ENCODE measurements around the gene PHOSPHO2. TPM values are rescaled to one million over a fixed set of nuclear protein-coding genes. Genes with fewer than 3 reads are reported as not detected.

PHOSPHO2 gene
- total and polyA plus RNA-seq, 9 of the 15 experiments (the other 6 are each of a cell fraction or from before 2014, with no cell fraction given), result 7.8 to 19.1 (median 11.7) TPM

GRCh38 chr2:169711751-169712509 is 17.7 kb downstream of the PHOSPHO2 start (continued):
- TF ChIP-seq CREB1 (IDR thresholded peaks at IDR 0.05), result peak; percentile 4; the same call in 1 of the 2 replicates
- TF ChIP-seq CREB1 (CRISPR knock-in tag; IDR thresholded peaks at IDR 0.05), result no peak
- TF ChIP-seq NUFIP1 (IDR thresholded peaks at IDR 0.05; ENCODE audit: partially characterized antibody), result peak; percentile 96
- TF ChIP-seq ZNF217 (CRISPR knock-in tag; IDR thresholded peaks at IDR 0.05), result no peak
- TF ChIP-seq NR2C2 (CRISPR knock-in tag; IDR thresholded peaks at IDR 0.05), result no peak
- peak; percentile 83 for TF ChIP-seq NR2C2 (tag; IDR thresholded peaks at IDR 0.05)
- TF ChIP-seq KLF13 (tag; IDR thresholded peaks at IDR 0.05; ENCODE audit: borderline replicate concordance, low read depth), result peak; percentile 98
- no peak for TF ChIP-seq THAP12 (CRISPR knock-in tag; IDR thresholded peaks at IDR 0.05)
- no peak for TF ChIP-seq CBX2 (IDR thresholded peaks at IDR 0.05; ENCODE audit: insufficient read depth, low read length, poor library complexity, severe bottlenecking)
- TF ChIP-seq POLR2AphosphoS5 (IDR thresholded peaks at IDR 0.05; ENCODE audit: control insufficient read depth, insufficient read depth, low read depth, low read length), result no peak
- peak; percentile 100 for TF ChIP-seq ELF4 (CRISPR knock-in tag; IDR thresholded peaks at IDR 0.05)
- no peak for TF ChIP-seq SIN3A (IDR thresholded peaks at IDR 0.05; ENCODE audit: borderline replicate concordance in 2 of 2, control insufficient read depth in 1 of 2, low read depth in 2 of 2, low read length in 2 of 2)
- no peak for TF ChIP-seq ARID3A (IDR thresholded peaks at IDR 0.05; ENCODE audit: borderline replicate concordance, low read depth, low read length)
- TF ChIP-seq SMAD3 (CRISPR knock-in tag; conservative IDR thresholded peaks at IDR 0.05), result peak; percentile 99
- TF ChIP-seq HNRNPH1 (optimal IDR thresholded peaks at IDR 0.05; ENCODE audit: low read depth, low read length), result no peak
- TF ChIP-seq ZNF239 (CRISPR knock-in tag; IDR thresholded peaks at IDR 0.05), result peak; percentile 96
- no peak for TF ChIP-seq ZNF280A (IDR thresholded peaks at IDR 0.05; ENCODE audit: low read depth, partially characterized antibody)
- no peak for TF ChIP-seq ZNF232 (CRISPR knock-in tag; IDR thresholded peaks at IDR 0.05)
- TF ChIP-seq FOS (IDR thresholded peaks at IDR 0.05; ENCODE audit: extremely low read depth, insufficient read length), result no peak
- no peak; the same call in 1 of the 2 replicates for TF ChIP-seq GATA2 (CRISPR knock-in tag; IDR thresholded peaks at IDR 0.05)
- TF ChIP-seq ZNF449 (CRISPR knock-in tag; IDR thresholded peaks at IDR 0.05), result peak; percentile 97
